ENCODE results near the gene MCTP1.

DNA sequence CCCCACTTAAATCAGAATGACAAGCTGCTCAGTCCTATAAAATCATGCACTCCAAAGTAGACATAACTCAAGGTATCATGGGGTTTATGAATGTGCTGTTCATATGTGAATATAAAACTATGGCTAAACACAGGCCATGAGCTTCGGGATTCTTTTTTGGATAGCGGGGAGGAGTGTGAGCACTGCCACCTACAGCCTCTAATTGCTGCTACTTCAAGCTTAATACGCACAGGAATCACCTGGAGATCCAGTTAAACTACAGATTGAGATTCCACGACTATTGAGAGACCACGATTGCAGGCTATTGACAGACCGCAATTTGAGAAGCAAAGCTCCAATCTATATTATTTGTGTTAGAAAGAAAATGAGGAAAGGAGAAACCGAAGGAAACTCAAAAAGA lies 231.6 kb downstream of the MCTP1 start:
- TF ChIP-seq CTCF (IDR thresholded peaks at IDR 0.05), result no peak
- TF ChIP-seq POLR2AphosphoS5 (IDR thresholded peaks at IDR 0.05), result no peak
- no peak for TF ChIP-seq POLR2A (IDR thresholded peaks at IDR 0.05; ENCODE audit: low read depth)
- no peak for TF ChIP-seq EP300 (IDR thresholded peaks at IDR 0.05)

Measured in esophagus muscularis mucosa (tissue), 4 donors.